Activated naive CD8-positive, alpha-beta T cell treated with anti-CD3 and anti-CD28 coated beads, Interleukin-2, amount 10 ng/mL, durations not matched to agents 7 days and 5 days (primary cell): ENCODE data around the gene SETD7. TPM values are rescaled to one million over a fixed set of nuclear protein-coding genes. Genes with fewer than 3 reads are reported as not detected.
"Not testable (repeated sequence)": the region's sequence is repeated elsewhere in the genome, so short reads cannot be mapped to it uniquely, and the experiment has no call there.

Source experiments
- ATAC-seq: fragments of 150-1000 bp; cut with Tn5 transposase; one replicate; pipeline ENCODE4 v1.10.0; 2021; ENCODE audit warnings: low read depth, moderate library complexity
- POLR2A ChIA-PET: fragments of 350-600 bp; sonication (Branson Sonifier 250); formaldehyde crosslinking; loops from one replicate; lab custom pipeline; 2021; ENCODE audit warnings: antibody characterized with exemption; lab: Charles Lee
- DNase-seq: peaks from one replicate; pipeline ENCODE4 v3.0.0; 2021
- H3K27ac Mint-ChIP-seq: one replicate; pipeline ENCODE4 v1.8.0; 2022; ENCODE audit warnings: mild to moderate bottlenecking, mixed read lengths
- H3K27me3 Mint-ChIP-seq: one replicate; pipeline ENCODE4 v1.8.0; 2022; ENCODE audit warnings: mild to moderate bottlenecking, moderate library complexity, mixed read lengths
- H3K36me3 Mint-ChIP-seq: one replicate; pipeline ENCODE4 v1.8.0; 2021; ENCODE audit warnings: mild to moderate bottlenecking, mixed read lengths
- H3K4me1 Mint-ChIP-seq: one replicate; pipeline ENCODE4 v1.8.0; 2021; ENCODE audit warnings: mixed read lengths
- H3K4me3 Mint-ChIP-seq: one replicate; pipeline ENCODE4 v1.8.0; 2022; ENCODE audit warnings: mild to moderate bottlenecking, moderate library complexity, mixed read lengths
- H3K9me3 Mint-ChIP-seq: one replicate; pipeline ENCODE4 v1.8.0; 2021; ENCODE audit warnings: mixed read lengths
- total RNA-seq, 2 experiments: library from RNA; stranded (reverse); gene quantifications; one replicate each; pipeline ENCODE4 v1.2.3, GENCODE V29; 2021

SETD7 gene
- total RNA-seq, 2 experiments from 2014 or later: 9.4 to 10.1 TPM

DNA sequence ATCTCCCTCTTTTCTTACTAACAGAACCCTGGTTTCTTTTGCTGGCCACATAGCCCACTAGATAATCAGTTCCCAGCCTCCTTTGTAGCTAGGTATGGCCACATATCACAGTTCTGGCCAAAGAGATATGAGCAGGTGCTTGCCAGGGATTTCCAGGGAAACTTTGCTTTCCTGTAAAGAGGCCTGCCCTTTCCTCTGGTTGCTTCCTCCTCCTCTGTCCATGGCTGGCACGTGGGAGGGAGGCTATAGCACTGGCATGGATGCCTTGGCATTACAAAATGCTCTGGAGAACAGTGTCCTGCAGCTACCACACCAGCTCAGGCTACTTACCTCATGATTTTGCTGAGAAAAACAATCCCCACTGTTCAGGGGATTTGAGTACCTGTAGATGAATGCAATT, 74.6 kb downstream of the SETD7 start:
- Mint-ChIP-seq H3K36me3 (peaks cover 2% of the 10 kb centered on the region), H3K4me1 (no peaks in the 10 kb centered on the region), H3K27me3 (peaks cover 3% of the 10 kb centered on the region), H3K27ac (no peak overlapping the region), H3K9me3 (no peaks in the 10 kb centered on the region), H3K4me3 (no peak overlapping the region)
- no peak for DNase-seq
- POLR2A ChIA-PET: no interaction called here
- ATAC-seq: no peak

DNA sequence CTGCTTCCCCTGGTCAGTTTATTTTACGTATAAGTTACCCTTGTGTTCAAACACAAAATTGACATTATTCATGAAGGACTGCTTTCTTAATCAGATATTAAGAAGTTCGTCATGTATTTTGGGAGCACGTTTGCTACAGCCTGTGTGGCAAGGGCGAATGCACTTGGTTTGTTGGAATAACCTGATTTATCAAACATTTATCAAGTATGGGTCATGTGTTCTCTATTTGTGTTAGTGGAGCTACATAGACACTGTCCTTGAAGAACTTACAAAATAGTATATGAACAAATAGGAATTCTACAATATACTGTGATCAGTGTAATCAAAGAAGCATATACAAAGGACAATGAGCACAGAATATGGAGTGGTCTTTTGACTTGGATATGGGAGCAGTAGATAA, 79.7 kb downstream of the SETD7 start:
- Mint-ChIP-seq H3K4me3 (no peak overlapping the region), H3K36me3 (peaks cover 20% of the 10 kb centered on the region), H3K9me3 (peaks cover under 1% of the 10 kb centered on the region), H3K27me3 (no peaks in the 10 kb centered on the region), H3K27ac (no peak overlapping the region), H3K4me1 (no peaks in the 10 kb centered on the region)
- POLR2A ChIA-PET: no interaction called here
- ATAC-seq: no peak
- no peak for DNase-seq

DNA sequence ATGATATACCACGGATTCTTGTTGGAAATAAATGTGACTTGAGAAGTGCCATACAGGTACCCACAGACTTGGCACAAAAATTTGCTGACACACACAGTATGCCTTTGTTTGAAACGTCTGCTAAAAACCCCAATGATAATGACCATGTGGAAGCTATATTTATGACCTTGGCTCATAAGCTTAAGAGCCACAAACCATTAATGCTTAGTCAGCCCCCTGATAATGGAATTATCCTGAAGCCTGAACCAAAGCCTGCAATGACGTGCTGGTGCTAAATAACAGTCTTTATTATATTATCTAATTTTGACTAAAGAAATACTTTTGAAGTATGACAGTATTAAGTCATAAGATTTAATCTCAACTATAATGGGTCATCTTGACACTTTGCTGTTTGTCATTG, 83.2 kb downstream of the SETD7 start:
- H3K4me1 Mint-ChIP-seq: no peaks in the 10 kb centered on the region
- ATAC-seq (no peak), DNase-seq (no peak)
- POLR2A ChIA-PET: no interaction called here
- H3K4me3 Mint-ChIP-seq: no peak overlapping the region
- H3K27ac Mint-ChIP-seq: no peak overlapping the region
- H3K9me3 Mint-ChIP-seq: peaks cover 11% of the 10 kb centered on the region
- H3K27me3 Mint-ChIP-seq: no peaks in the 10 kb centered on the region
- H3K36me3 Mint-ChIP-seq: peaks cover 41% of the 10 kb centered on the region

DNA sequence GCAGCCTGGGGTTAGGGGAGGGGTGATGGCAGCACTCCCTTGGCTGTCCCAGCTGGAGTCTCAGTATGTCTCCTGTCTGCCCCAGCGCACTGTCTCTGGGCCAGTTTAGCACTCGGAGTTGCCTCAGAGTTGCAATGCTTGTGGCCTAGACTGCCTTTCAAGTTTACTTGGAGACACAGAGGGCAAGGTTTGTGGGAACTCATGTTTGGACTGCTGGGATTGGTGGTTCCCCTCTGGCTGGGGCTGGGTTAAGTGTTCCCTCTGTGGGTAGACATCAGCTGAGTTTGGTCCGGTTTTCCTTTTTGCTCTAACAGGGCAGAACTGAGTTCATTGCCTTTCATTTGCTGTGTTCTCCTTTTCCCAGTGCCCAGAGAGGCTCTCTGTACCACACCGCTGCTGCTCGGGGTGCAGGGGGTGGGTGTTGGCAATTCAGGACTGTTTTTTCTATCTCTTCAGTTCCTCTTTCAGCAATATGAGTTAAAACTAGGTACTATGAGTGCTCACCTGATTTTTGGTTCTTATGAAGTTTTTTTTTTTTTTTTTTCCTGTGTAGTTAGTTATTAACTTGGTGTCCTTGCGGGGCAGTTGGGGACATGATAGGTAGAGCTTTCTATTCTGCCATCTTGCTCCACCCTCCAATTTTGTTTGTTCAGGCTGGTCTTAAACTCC, 84.9 kb downstream of the SETD7 start:
- no peak for ATAC-seq
- no peak for DNase-seq
- Mint-ChIP-seq H3K4me3 (no peak overlapping the region), H3K27me3 (no peaks in the 10 kb centered on the region), H3K36me3 (peaks cover 44% of the 10 kb centered on the region), H3K9me3 (peaks cover 12% of the 10 kb centered on the region), H3K27ac (no peak overlapping the region), H3K4me1 (no peaks in the 10 kb centered on the region)
- POLR2A ChIA-PET: no interaction called here

DNA sequence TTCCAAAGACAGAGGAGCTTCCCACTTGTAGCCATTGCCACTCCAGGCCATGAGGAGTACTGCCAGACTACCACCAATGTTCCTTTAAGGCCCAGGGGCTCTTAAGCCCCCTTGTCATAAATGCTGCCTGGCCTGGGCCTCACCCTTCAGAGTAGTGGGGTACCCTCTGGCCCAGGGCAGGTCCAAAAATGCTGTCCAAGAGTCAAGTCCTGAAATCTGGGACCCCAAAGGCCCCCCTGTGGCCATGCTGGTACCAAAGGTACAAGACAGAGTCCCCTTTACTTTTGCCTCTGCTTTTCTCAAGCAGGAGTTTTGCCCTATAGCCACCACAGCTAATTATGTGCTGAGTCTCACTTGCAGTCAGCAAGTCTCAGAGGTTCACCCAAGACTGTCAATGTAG, 85.7 kb downstream of the SETD7 start:
- peaks cover 42% of the 10 kb centered on the region for H3K36me3 Mint-ChIP-seq
- no peak overlapping the region for H3K4me3 Mint-ChIP-seq
- H3K4me1 Mint-ChIP-seq: no peaks in the 10 kb centered on the region
- POLR2A ChIA-PET: no interaction called here
- H3K9me3 Mint-ChIP-seq: peaks cover 12% of the 10 kb centered on the region
- ATAC-seq: no peak
- DNase-seq: no peak
- no peak overlapping the region for H3K27ac Mint-ChIP-seq
- no peaks in the 10 kb centered on the region for H3K27me3 Mint-ChIP-seq

DNA sequence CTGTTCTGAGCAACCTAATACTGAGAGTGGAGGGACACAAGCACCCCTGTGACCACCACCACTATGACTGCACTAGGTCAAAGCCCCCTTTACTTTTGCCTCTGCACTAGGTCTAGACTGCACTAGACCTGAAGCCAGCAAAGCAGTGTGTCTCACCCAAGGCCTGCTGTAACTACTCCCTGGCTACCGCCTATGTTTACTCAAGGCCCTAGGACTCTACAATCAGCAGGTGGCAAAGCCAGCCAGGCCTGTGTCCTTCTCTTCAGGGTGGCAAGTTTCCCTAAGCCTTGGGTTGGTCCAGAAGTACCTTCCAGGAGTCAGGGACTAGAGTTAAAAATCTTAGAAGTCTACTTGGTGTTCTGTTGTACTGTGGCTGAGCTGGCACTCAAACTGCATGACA, 86.2 kb downstream of the SETD7 start:
- POLR2A ChIA-PET: no interaction called here
- H3K4me3 Mint-ChIP-seq: no peak overlapping the region
- H3K36me3 Mint-ChIP-seq: peaks cover 42% of the 10 kb centered on the region
- H3K27me3 Mint-ChIP-seq: no peaks in the 10 kb centered on the region
- ATAC-seq (no peak), DNase-seq (no peak)
- H3K9me3 Mint-ChIP-seq: peaks cover 12% of the 10 kb centered on the region
- H3K27ac Mint-ChIP-seq: no peak overlapping the region
- no peaks in the 10 kb centered on the region for H3K4me1 Mint-ChIP-seq

DNA sequence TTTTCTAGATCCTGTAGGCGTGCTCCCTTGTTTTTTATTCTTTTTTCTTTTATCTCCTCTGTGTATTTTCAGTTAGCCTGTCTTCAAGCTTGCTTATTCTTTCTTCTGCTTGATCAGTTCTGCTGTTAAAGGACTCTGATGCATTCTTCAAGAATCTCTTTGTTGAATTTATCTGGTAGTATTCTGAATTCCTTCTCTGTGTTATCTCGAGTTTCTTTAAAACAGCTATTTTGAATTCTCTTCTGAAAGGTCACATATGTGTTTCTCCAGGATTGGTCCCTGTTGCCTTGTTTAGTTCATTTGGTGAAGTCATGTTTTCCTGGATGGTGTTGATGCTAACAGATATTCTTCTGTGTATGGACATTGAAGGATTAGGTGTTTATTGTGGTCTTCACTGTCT, 86.8 kb downstream of the SETD7 start:
- no peak overlapping the region for H3K27ac Mint-ChIP-seq
- H3K27me3 Mint-ChIP-seq: no peaks in the 10 kb centered on the region
- no peaks in the 10 kb centered on the region for H3K4me1 Mint-ChIP-seq
- H3K9me3 Mint-ChIP-seq: peaks cover 12% of the 10 kb centered on the region
- DNase-seq: no peak
- POLR2A ChIA-PET: no interaction called here
- no peak for ATAC-seq
- H3K4me3 Mint-ChIP-seq: no peak overlapping the region
- peaks cover 44% of the 10 kb centered on the region for H3K36me3 Mint-ChIP-seq

DNA sequence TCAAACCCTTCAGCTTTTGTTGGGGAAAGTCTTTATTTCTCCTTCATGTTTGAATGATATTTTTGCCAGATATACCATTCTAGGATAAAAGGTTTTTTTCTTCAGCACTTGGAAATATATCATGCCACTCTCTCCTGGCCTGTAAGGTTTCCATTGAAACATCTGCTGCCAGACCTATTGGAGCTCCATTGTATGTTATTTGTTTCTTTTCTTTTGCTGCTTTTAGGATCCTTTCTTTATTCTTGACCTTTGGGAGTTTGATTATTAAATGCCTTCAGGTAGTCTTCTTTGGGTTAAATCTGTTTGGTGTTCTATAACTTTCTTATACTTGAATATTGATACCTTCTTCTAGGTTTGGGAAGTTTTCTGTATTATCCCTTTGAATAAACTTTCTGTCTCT, 87.3 kb downstream of the SETD7 start:
- ATAC-seq, DNase-seq, H3K27me3 Mint-ChIP-seq, H3K4me3 Mint-ChIP-seq, POLR2A ChIA-PET, H3K27ac Mint-ChIP-seq, H3K4me1 Mint-ChIP-seq: not testable (repeated sequence)
- Mint-ChIP-seq H3K36me3 (peaks cover 48% of the 10 kb centered on the region), H3K9me3 (peaks cover 12% of the 10 kb centered on the region)

DNA sequence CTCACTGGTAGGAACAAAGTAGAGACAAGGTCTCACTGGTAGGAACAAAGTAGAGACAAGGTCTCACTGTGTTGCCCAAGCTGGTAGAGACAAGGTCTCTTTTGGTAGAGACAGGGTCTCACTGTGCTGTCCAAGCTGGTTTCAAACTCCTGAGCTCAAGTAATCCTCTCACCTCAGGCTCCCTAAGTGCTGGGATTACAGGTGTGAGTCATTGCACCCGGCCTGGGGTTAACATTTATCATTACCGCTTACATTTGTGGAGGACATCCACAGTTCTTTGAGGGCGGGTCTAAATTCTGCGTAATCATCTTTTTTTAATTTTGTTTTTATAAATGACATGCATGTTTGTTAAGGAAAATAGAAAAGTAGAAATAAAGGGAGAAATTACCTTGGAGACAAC, 90.1 kb downstream of the SETD7 start:
- ATAC-seq (no peak), DNase-seq (no peak)
- Mint-ChIP-seq H3K4me3 (no peak overlapping the region), H3K9me3 (peaks cover 9% of the 10 kb centered on the region), H3K4me1 (peaks cover 6% of the 10 kb centered on the region), H3K27ac (no peak overlapping the region), H3K27me3 (no peaks in the 10 kb centered on the region), H3K36me3 (peaks cover 38% of the 10 kb centered on the region)
- POLR2A ChIA-PET: no interaction called here

DNA sequence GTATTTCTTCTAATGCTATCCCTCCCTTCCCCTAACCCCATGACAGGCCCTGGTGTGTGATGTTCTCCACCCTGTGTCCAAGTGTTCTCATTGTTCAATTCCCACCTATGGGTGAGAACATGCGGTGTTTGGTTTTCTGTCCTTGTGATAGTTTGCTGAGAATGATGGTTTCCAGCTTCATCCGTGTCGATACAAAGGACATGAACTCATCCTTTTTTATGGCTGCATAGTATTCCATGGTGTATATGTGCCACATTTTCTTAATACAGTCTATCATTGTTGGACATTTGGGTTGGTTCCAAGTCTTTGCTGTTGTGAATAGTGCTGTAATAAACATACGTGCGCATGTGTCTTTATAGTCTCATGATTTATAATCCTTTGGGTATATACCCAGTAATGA, 91.5 kb downstream of the SETD7 start:
- H3K4me3 Mint-ChIP-seq, POLR2A ChIA-PET, ATAC-seq, H3K27me3 Mint-ChIP-seq, DNase-seq, H3K27ac Mint-ChIP-seq, H3K9me3 Mint-ChIP-seq: not testable (repeated sequence)
- Mint-ChIP-seq H3K36me3 (peaks cover 28% of the 10 kb centered on the region), H3K4me1 (peaks cover 12% of the 10 kb centered on the region)

DNA sequence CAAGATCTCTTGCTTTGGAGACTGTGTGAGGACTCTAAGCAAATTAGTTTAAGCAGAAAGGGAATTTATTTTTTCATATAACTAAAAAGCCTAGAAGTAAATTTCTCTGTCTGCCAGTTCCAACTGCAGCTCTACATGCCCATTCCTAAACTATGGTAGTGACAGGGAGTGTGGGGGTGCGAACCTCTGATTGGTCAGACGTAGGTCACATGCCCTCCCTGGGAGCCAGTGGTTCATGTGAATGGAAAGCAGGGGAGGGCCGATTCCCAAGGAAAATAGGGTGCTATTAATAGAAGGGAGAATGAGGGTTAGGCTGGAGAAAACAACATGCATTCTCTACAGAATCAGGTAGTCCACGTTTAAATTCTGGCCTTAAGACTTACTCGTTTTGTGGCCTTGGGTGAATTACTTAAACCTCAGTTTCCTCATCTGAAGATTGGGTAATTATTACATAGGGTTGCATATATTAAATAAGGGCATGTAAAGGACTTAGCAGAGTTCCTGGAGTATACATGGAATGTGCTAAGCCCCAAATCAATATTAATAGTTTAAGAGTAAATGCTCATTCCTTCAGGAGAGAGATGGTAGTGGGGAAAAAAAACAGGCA, 94.9 kb downstream of the SETD7 start:
- ATAC-seq: no peak
- H3K36me3 Mint-ChIP-seq: peaks cover 22% of the 10 kb centered on the region

DNA sequence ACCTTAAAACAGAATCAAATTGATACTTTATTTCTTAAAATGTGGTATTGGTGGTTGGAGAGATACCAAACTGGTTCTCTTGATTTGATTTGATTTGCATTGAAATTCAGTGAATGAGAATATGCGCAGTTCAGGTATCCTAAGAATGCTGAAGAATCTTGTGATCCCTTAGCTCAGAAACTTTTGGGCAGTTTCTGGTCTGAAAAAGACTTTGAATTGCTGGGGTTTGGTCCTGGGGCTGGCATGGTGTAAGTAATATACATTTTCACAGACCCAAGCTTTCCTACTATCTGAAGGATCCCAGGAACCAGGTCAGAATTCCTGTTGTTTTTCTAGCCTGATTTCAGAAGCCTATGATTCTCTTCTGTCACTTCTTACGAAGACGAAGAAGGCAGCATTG, 95.5 kb downstream of the SETD7 start:
- POLR2A ChIA-PET: no interaction called here
- no peak for ATAC-seq
- H3K4me3 Mint-ChIP-seq: no peak overlapping the region

More for the DNA sequence above, 94.9 kb downstream of the SETD7 start:
- H3K27me3 Mint-ChIP-seq: no peaks in the 10 kb centered on the region
- no peak overlapping the region for H3K4me3 Mint-ChIP-seq
- no peak for DNase-seq
- no peaks in the 10 kb centered on the region for H3K9me3 Mint-ChIP-seq
- H3K27ac Mint-ChIP-seq: no peak overlapping the region
- peaks cover 34% of the 10 kb centered on the region for H3K4me1 Mint-ChIP-seq
- POLR2A ChIA-PET: interaction anchor here (0.7 kb wide), 1 partner anchor 14 kb away, joined by 4 read pairs; no protein-coding TSS in a partner anchor

DNA sequence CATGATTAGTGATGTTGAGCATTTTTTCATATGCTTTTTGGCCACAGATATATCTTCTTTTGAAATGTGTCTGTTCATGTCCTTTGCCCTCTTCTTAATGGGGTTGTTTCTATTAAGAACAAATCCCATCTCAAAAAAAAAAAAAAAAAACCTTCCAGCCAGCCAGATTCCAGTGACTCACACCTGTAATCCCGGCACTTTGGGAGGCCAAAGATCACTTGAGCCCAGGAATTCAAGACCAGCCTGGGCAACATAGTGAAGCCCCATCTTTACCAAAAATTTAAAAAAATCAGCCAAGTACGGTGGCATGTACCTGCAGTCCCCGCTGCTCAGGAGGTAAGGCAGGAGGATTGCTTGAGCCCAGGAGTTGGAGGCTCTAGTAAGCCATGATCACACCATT, 97.0 kb downstream of the SETD7 start:
- no peaks in the 10 kb centered on the region for H3K27me3 Mint-ChIP-seq
- no peak overlapping the region for H3K27ac Mint-ChIP-seq
- ATAC-seq: no peak
- POLR2A ChIA-PET: no interaction called here
- peaks cover 19% of the 10 kb centered on the region for H3K36me3 Mint-ChIP-seq
- no peaks in the 10 kb centered on the region for H3K9me3 Mint-ChIP-seq
- no peak overlapping the region for H3K4me3 Mint-ChIP-seq
- DNase-seq: no peak
- peaks cover 48% of the 10 kb centered on the region for H3K4me1 Mint-ChIP-seq

More for the DNA sequence above, 95.5 kb downstream of the SETD7 start:
- Mint-ChIP-seq H3K4me1 (peaks cover 38% of the 10 kb centered on the region), H3K27me3 (no peaks in the 10 kb centered on the region), H3K27ac (no peak overlapping the region), H3K36me3 (peaks cover 23% of the 10 kb centered on the region), H3K9me3 (no peaks in the 10 kb centered on the region)
- no peak for DNase-seq

DNA sequence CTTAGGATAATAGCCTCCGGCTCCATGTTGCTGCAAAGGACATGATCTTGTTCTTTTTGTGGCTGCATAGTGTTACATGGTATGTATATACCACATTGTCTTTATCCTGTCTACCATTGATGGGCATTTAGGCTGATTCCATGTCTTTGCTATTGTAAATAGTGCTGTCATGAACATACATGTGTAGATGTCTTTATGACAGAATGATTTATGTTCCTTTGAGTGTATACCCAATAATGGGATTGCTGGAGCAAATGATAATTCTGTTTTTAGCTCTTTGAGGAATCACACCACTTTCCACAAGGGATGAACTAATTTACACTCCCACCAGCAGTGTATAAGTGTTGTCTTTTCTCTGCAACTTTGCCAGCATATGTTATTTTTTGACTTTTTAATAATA, 97.5 kb downstream of the SETD7 start:
- no peaks in the 10 kb centered on the region for H3K9me3 Mint-ChIP-seq
- H3K4me1 Mint-ChIP-seq: peaks cover 45% of the 10 kb centered on the region
- no peak for DNase-seq
- no peak for ATAC-seq
- no peak overlapping the region for H3K27ac Mint-ChIP-seq
- no peaks in the 10 kb centered on the region for H3K27me3 Mint-ChIP-seq
- no peak overlapping the region for H3K4me3 Mint-ChIP-seq
- H3K36me3 Mint-ChIP-seq: peaks cover 16% of the 10 kb centered on the region
- POLR2A ChIA-PET: no interaction called here
